Lung (tissue), 12 donors: ENCODE data around the gene ABCB6. TPM values are rescaled to one million over a fixed set of nuclear protein-coding genes. Genes with fewer than 3 reads are reported as not detected.

Source experiments
- ATAC-seq: fragments of 200-7000 bp; cut with Tn5 transposase; one replicate; pipeline ENCODE4 v1.9.1; 2020; ENCODE audit warnings: moderate number of reproducible peaks; ENCODE audit not compliant: insufficient read depth, low FRiP score
- DNase-seq, 3 donors: peaks; one replicate each; pipeline ENCODE4 v3.0.0-alpha.2; 2013 to 2017
- H3K27ac ChIP-seq, 2 donors: one replicate each; pipeline ENCODE4 v1.5.1; 2013; ENCODE audit warnings: mild to moderate bottlenecking in 2 of 2, moderate library complexity in 2 of 2, control low read depth in 1 of 2, inconsistent platforms in 1 of 2, low read depth in 1 of 2, low read length in 1 of 2
- H3K27me3 ChIP-seq, 3 donors: one replicate each; pipeline ENCODE4 v1.5.1; 2013; ENCODE audit warnings: low read length in 2 of 3; ENCODE audit not compliant: control insufficient read depth in 3 of 3, insufficient read depth in 3 of 3
- H3K36me3 ChIP-seq, 4 donors: one replicate each; pipeline ENCODE4 v1.5.1; 2013; ENCODE audit warnings: low read length in 4 of 4, mild to moderate bottlenecking in 1 of 4, moderate library complexity in 1 of 4; ENCODE audit not compliant: control insufficient read depth in 4 of 4, insufficient read depth in 4 of 4
- H3K4me1 ChIP-seq, 5 donors: one replicate each; pipeline ENCODE4 v1.5.1; 2013; ENCODE audit warnings: low read length in 5 of 5, mild to moderate bottlenecking in 2 of 5, moderate library complexity in 1 of 5; ENCODE audit not compliant: control insufficient read depth in 5 of 5, insufficient read depth in 5 of 5
- H3K4me3 ChIP-seq: one replicate; pipeline ENCODE4 v1.5.1; 2013; ENCODE audit warnings: mild to moderate bottlenecking, control low read depth, moderate library complexity
- H3K9ac ChIP-seq, 2 donors: one replicate each; pipeline ENCODE4 v1.5.1; 2013; ENCODE audit warnings: low read length in 2 of 2, control low read depth in 1 of 2; ENCODE audit not compliant: insufficient read depth in 1 of 2
- H3K9me3 ChIP-seq, 4 donors: one replicate each; pipeline ENCODE4 v1.5.1; 2013; ENCODE audit warnings: low read length in 3 of 4, mild to moderate bottlenecking in 1 of 4, moderate library complexity in 1 of 4; ENCODE audit not compliant: control insufficient read depth in 4 of 4, insufficient read depth in 3 of 4
- WGBS, 2 donors: extraction: QIAGEN DNeasy Blood & Tissue Kit; methylation state at CpG; one replicate each; pipeline ENCODE4 v1.1.7; 2013; 5-methylcytosine and 5-hydroxymethylcytosine counted together
- polyA plus RNA-seq, 2 donors: library from polyadenylated mRNA; stranded (reverse); fragments of 200-250 nt; gene quantifications; one replicate each; pipeline ENCODE4 v1.2.1, GENCODE V29; 2013
- total RNA-seq, 2 donors: library from RNA; depleted of rRNA in 1 of 2; stranded (reverse); fragments of >200 nt in 1 of 2; gene quantifications; one replicate each; pipeline ENCODE4 v1.2.1, GENCODE V29; 2014 to 2021
- TF ChIP-seq, protein P1 (sequence below): IDR thresholded peaks from 2 replicates; pipeline ENCODE4 v1.5.1; 2012; ENCODE audit warnings: mild to moderate bottlenecking; ENCODE audit errors: control extremely low read depth, extremely low read depth
- donor health status: control.
- donor health status: control.
- donor health status: Bipolar disorder and iron deficiency.
- donor health status: healthy.
- donor health status: DM: yes; HTN: yes; CAD: no.

The ABCB6 gene
- total and polyA plus RNA-seq, 4 donors, result 17.2 to 49.4 (median 34.0) TPM

DNA sequence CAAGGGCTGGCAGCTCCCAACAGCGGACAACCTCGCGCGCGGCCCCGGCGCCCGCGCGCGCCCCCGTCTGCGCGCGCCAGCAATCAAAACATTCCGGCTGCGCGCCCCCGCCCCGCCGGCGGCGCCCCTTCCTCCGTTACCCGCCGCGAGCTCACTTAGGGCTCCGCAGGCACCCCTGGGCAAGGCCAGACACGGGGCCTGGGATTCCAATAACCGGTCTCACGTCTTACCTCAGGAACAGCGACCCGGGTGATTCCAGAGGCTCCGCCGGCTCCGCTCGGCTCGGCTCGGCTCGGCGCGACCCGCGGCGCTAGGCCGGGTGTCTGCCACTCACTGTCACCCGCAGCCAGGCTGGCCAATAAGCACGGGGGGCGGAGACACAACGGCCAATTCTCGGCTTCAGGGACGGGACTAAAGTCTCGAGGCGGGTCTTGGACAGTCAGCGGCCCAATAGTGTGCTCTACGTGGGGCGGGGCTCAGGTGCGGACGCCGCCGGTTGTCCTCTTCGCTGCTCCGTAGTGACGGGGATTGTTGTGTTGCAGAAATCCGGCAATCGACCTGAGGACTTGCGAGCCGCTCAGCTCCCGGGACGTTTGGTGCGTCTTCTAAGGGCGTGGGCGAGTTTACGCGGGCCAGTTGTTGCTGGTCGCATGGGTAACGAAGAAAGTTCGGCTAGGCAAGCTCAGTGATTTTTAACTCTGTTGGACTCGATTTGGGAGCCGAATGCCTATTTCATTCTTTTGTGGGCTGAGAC is 10.7 kb upstream of the ABCB6 start, which contains the start of the genes ANKZF1 and ATG9A:
Gene ANKZF1 (plus strand): TSS at position 502 of the 754 bp plus-strand sequence. CDS start 452 bp downstream, outside the sequence.
Gene ATG9A (minus strand): TSS at position 332 of the 754 bp plus-strand sequence. CDS start 1,612 bp downstream, outside the sequence.
- ATAC-seq (peak; percentile 99), DNase-seq (peak; percentile 99)
- 0% methylated on average over 78 to 80 of the region's 80 CpGs for WGBS, 2 donors
- Histone ChIP-seq H3K9me3 (no peaks in the 10 kb centered on the region), H3K36me3 (peaks cover 22 to 34% (median 26%) of the 10 kb centered on the region in 4 donors), H3K4me1 (peaks cover 4 to 26% (median 9%) of the 10 kb centered on the region in 5 donors), H3K4me3 (peak within 1 kb of the TSS; percentile 87), H3K27me3 (no peaks in the 10 kb centered on the region), H3K9ac (peak within 1 kb of the TSS; percentile 77 to 85), H3K27ac (peak within 1 kb of the TSS; percentile 95 to 98)
- TF ChIP-seq, protein P1, sequence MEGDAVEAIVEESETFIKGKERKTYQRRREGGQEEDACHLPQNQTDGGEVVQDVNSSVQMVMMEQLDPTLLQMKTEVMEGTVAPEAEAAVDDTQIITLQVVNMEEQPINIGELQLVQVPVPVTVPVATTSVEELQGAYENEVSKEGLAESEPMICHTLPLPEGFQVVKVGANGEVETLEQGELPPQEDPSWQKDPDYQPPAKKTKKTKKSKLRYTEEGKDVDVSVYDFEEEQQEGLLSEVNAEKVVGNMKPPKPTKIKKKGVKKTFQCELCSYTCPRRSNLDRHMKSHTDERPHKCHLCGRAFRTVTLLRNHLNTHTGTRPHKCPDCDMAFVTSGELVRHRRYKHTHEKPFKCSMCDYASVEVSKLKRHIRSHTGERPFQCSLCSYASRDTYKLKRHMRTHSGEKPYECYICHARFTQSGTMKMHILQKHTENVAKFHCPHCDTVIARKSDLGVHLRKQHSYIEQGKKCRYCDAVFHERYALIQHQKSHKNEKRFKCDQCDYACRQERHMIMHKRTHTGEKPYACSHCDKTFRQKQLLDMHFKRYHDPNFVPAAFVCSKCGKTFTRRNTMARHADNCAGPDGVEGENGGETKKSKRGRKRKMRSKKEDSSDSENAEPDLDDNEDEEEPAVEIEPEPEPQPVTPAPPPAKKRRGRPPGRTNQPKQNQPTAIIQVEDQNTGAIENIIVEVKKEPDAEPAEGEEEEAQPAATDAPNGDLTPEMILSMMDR, result no peak

DNA sequence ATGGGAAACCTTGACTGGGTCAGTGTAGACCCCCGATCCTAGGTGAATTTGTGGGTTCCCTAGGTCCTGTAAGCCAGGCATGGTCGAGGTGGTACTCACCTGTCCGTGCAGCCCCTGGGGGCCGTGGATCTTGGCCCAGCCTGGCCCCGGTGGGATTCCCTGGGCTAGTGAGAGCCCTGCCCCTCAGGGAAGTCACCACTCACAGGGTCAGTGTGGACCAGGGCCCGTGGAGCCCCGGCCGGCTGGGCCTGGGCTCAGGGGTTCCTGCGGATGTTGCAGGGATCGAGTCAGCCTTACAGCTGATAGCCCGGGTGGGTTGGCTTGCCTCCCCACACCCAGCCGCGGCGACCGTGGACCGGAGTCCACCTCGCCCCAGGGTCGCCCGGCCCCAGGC is 10.2 kb upstream of the ABCB6 start:
- peak in 1 of 3 donors; percentile 11 for DNase-seq
- Histone ChIP-seq H3K27me3 (no peaks in the 10 kb centered on the region), H3K36me3 (peaks cover 16 to 36% (median 28%) of the 10 kb centered on the region in 4 donors), H3K9me3 (no peaks in the 10 kb centered on the region), H3K4me3 (peak overlapping the region; percentile 87), H3K9ac (peak overlapping the region; percentile 72 to 77), H3K4me1 (peaks cover 4 to 26% (median 9%) of the 10 kb centered on the region in 5 donors), H3K27ac (peak overlapping the region; percentile 95 to 98)
- ATAC-seq, result no peak
- WGBS, 2 donors, result 2% methylated on average over 19 of the region's 19 CpGs
- TF ChIP-seq, protein P1, result no peak

DNA sequence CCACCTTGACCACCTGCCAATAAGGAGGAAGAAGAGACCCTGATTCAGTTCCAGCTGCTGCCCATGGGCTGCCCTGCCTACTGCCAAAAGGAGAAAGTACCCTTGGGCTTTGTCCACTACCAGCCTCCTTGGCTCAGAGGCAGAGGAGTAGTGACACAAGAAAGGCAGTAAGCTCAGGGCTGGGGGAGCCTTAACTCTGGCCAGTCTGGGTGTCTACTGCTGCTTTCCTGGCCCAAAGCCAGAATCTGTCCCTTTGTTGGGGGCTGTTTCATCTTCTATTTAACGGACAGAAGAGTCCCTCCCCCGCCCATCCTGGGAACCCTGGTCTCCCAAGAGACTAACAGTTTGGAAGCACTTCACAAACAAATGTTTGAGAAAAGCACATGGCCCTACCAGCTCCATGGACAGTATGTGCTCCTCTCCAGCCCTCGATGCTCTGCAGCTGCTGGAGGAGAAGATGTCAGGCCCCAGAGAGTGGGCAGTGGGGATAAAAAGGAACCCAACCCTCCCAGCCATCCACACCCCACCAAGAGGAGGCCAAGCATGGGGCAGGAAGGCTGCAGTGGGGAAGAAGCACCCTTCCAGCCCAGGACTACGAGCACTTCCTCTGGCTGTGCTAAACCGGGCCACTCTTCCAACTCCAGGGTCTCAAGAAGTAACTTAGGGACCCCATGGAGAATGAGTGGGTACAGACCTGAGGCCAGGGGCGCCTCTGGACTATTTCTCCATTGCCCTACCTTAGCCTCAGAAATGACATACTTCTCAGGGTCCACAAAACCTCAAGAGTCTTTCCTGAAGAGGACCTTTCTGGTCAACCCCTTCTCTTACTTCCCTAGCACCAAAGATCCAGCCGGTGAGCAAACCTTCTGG is 9.5 kb upstream of the ABCB6 start:
- TF ChIP-seq, protein P1, result no peak
- Histone ChIP-seq H3K9ac (peak overlapping the region; percentile 72 to 77), H3K27ac (peak overlapping the region; percentile 95 to 98), H3K9me3 (no peaks in the 10 kb centered on the region), H3K27me3 (no peaks in the 10 kb centered on the region), H3K4me3 (peak overlapping the region; percentile 87), H3K4me1 (peaks cover 4 to 26% (median 9%) of the 10 kb centered on the region in 5 donors), H3K36me3 (peaks cover 12 to 36% (median 29%) of the 10 kb centered on the region in 4 donors)
- ATAC-seq, result no peak
- 31 to 36% methylated on average over 7 of the region's 7 CpGs for WGBS, 2 donors
- DNase-seq, result peak in 1 of 3 donors; percentile 20
